Neural crest cell (in vitro differentiated cells): ENCODE results near the gene FMN1. TPM values are rescaled to one million over a fixed set of nuclear protein-coding genes. Genes with fewer than 3 reads are reported as not detected.

ENCODE experiments used
- DNase-seq: peaks from one replicate; pipeline ENCODE4 v3.0.0; 2021; ENCODE audit warnings: low read depth, mixed read lengths, low spot score
- H3K27ac Mint-ChIP-seq: one replicate; pipeline ENCODE4 v1.8.0; 2021; ENCODE audit warnings: mild to moderate bottlenecking, mixed read lengths; ENCODE audit not compliant: unreplicated experiment
- H3K27me3 Mint-ChIP-seq: 2 replicates; pipeline ENCODE4 v1.8.0; 2021; ENCODE audit warnings: low read depth, mild to moderate bottlenecking, mixed read lengths
- H3K36me3 Mint-ChIP-seq: 2 replicates; pipeline ENCODE4 v1.8.0; 2021; ENCODE audit warnings: low read depth, mild to moderate bottlenecking, mixed read lengths
- H3K4me1 Mint-ChIP-seq: 2 replicates; pipeline ENCODE4 v1.8.0; 2021; ENCODE audit warnings: mixed read lengths
- H3K4me3 Mint-ChIP-seq: one replicate; pipeline ENCODE4 v1.8.0; 2021; ENCODE audit warnings: mild to moderate bottlenecking, mixed read lengths
- H3K9me3 Mint-ChIP-seq: 2 replicates; pipeline ENCODE4 v1.8.0; 2021; ENCODE audit warnings: mixed read lengths
- total RNA-seq: library from RNA; stranded (reverse); gene quantifications from 2 replicates; pipeline ENCODE4 v1.2.1, GENCODE V29; 2021
- TF ChIP-seq, protein P1 (sequence below): fragments of 200-600 bp; sonication (generic); conservative IDR thresholded peaks from 2 replicates; pipeline ENCODE4 v1.5.0; 2021; ENCODE audit warnings: antibody characterized with exemption, mild to moderate bottlenecking

The FMN1 gene
- total RNA-seq, 1 donor from 2014 or later: 0.70 TPM

DNA sequence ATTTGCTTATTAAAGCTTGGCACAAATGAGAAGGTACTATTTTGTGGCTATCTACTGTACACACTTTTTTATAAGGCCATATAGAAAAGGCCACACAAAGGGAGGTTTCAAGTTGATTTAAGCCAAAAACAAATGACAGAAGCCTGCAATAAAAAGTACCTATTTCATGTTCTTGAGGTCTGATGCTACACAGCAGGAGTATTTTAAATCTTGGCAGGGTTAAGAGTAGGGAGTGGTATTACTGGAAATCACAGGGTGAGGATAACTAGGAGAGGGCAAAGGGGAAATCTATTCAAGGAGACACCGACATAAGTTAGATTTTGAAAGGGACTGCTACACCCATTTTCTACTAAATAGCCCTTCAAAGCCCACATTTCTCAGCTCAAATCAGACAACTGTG lies 330.5 kb downstream of the FMN1 start:
- no peak for DNase-seq
- Mint-ChIP-seq H3K9me3 (no peaks in the 10 kb centered on the region), H3K36me3 (no peaks in the 10 kb centered on the region), H3K4me3 (no peak overlapping the region), H3K27ac (no peak overlapping the region), H3K27me3 (peaks cover 13% of the 10 kb centered on the region), H3K4me1 (peaks cover 18% of the 10 kb centered on the region)
- TF ChIP-seq, protein P1, sequence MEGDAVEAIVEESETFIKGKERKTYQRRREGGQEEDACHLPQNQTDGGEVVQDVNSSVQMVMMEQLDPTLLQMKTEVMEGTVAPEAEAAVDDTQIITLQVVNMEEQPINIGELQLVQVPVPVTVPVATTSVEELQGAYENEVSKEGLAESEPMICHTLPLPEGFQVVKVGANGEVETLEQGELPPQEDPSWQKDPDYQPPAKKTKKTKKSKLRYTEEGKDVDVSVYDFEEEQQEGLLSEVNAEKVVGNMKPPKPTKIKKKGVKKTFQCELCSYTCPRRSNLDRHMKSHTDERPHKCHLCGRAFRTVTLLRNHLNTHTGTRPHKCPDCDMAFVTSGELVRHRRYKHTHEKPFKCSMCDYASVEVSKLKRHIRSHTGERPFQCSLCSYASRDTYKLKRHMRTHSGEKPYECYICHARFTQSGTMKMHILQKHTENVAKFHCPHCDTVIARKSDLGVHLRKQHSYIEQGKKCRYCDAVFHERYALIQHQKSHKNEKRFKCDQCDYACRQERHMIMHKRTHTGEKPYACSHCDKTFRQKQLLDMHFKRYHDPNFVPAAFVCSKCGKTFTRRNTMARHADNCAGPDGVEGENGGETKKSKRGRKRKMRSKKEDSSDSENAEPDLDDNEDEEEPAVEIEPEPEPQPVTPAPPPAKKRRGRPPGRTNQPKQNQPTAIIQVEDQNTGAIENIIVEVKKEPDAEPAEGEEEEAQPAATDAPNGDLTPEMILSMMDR: no peak

GRCh38 chr15:32861761-32862160 lies 332.8 kb downstream of the FMN1 start:
- Mint-ChIP-seq H3K36me3 (no peaks in the 10 kb centered on the region), H3K27ac (no peak overlapping the region), H3K4me1 (peaks cover 15% of the 10 kb centered on the region), H3K27me3 (peaks cover 15% of the 10 kb centered on the region), H3K9me3 (no peaks in the 10 kb centered on the region), H3K4me3 (no peak overlapping the region)
- peak; percentile 14 for DNase-seq
- TF ChIP-seq, protein P1: no peak

GRCh38 chr15:32861174-32861573 lies 333.3 kb downstream of the FMN1 start:
- H3K4me1 Mint-ChIP-seq: peaks cover 11% of the 10 kb centered on the region
- TF ChIP-seq, protein P1: no peak
- no peak for DNase-seq
- no peak overlapping the region for H3K4me3 Mint-ChIP-seq
- peaks cover 15% of the 10 kb centered on the region for H3K27me3 Mint-ChIP-seq
- no peaks in the 10 kb centered on the region for H3K9me3 Mint-ChIP-seq
- no peak overlapping the region for H3K27ac Mint-ChIP-seq
- H3K36me3 Mint-ChIP-seq: no peaks in the 10 kb centered on the region

- Mint-ChIP-seq H3K27me3 (peaks cover 15% of the 10 kb centered on the region), H3K9me3 (no peaks in the 10 kb centered on the region), H3K27ac (no peak overlapping the region)
These were observed 334.5 kb downstream of the FMN1 start for GRCh38 chr15:32859996-32860395.

GRCh38 chr15:32859251-32859650 lies 335.3 kb downstream of the FMN1 start:
- H3K27ac Mint-ChIP-seq: no peak overlapping the region
- peaks cover 15% of the 10 kb centered on the region for H3K27me3 Mint-ChIP-seq
- no peaks in the 10 kb centered on the region for H3K36me3 Mint-ChIP-seq
- H3K9me3 Mint-ChIP-seq: no peaks in the 10 kb centered on the region
- TF ChIP-seq, protein P1: no peak
- no peak overlapping the region for H3K4me3 Mint-ChIP-seq
- DNase-seq: no peak
- peaks cover 15% of the 10 kb centered on the region for H3K4me1 Mint-ChIP-seq

More at GRCh38 chr15:32859996-32860395, 334.5 kb downstream of the FMN1 start:
- H3K36me3 Mint-ChIP-seq: no peaks in the 10 kb centered on the region
- peaks cover 15% of the 10 kb centered on the region for H3K4me1 Mint-ChIP-seq
- no peak overlapping the region for H3K4me3 Mint-ChIP-seq
- DNase-seq: no peak
- TF ChIP-seq, protein P1: no peak

DNA sequence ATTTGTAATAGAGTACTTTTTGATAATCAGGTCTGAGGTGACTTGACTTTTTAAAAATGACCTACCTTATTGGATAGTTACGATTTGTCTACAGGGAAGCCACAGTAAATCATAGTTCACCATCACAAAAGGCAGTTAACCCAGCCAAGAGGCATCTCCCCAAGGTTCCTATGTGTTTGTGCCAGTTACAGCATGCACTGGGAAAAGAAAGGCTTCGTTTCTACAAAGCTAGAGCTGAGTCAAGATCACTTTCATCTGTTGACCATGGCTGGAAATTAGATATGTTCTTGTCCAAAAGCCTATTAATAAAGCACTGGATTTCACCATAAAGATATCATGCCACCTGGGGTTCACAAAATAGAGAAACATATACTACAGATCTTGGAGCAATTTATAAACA lies 336.8 kb downstream of the FMN1 start:
- no peaks in the 10 kb centered on the region for H3K9me3 Mint-ChIP-seq
- peaks cover 15% of the 10 kb centered on the region for H3K4me1 Mint-ChIP-seq
- no peak overlapping the region for H3K27ac Mint-ChIP-seq
- H3K4me3 Mint-ChIP-seq: no peak overlapping the region
- peaks cover 14% of the 10 kb centered on the region for H3K27me3 Mint-ChIP-seq
- TF ChIP-seq, protein P1: no peak
- no peak for DNase-seq
- no peaks in the 10 kb centered on the region for H3K36me3 Mint-ChIP-seq
